Hepatocyte (in vitro differentiated cells): ENCODE results near the gene CKLF. TPM values are rescaled to one million over a fixed set of nuclear protein-coding genes. Genes with fewer than 3 reads are reported as not detected.

Experiments
- DNase-seq: peaks from one replicate; pipeline ENCODE4 v3.0.0-alpha.2; 2016; ENCODE audit warnings: low spot score
- H2AFZ ChIP-seq: fragments of 200-600 bp; sonication (generic); 2 replicates; pipeline ENCODE4 v1.6.0; 2016; ENCODE audit warnings: antibody characterized with exemption, mild to moderate bottlenecking
- H3K27ac ChIP-seq: fragments of 200-600 bp; sonication (generic); 2 replicates; pipeline ENCODE4 v1.5.1; 2016; ENCODE audit warnings: mild to moderate bottlenecking
- H3K27me3 ChIP-seq: fragments of 200-600 bp; sonication (generic); 2 replicates; pipeline ENCODE4 v1.6.1; 2016
- H3K36me3 ChIP-seq: fragments of 200-600 bp; sonication (generic); replicated peaks from 2 replicates; pipeline ENCODE4 v1.5.1; 2016; ENCODE audit warnings: low read depth; ENCODE audit not compliant: insufficient read depth
- H3K4me1 ChIP-seq: fragments of 200-600 bp; sonication (generic); 2 replicates; pipeline ENCODE4 v1.5.1; 2016; ENCODE audit warnings: mild to moderate bottlenecking, moderate library complexity; ENCODE audit not compliant: insufficient read depth
- H3K4me2 ChIP-seq: fragments of 200-600 bp; sonication (generic); 2 replicates; pipeline ENCODE4 v1.6.0; 2016
- H3K4me3 ChIP-seq: fragments of 200-600 bp; sonication (generic); 2 replicates; pipeline ENCODE4 v1.5.1; 2016; ENCODE audit warnings: mild to moderate bottlenecking
- H3K79me2 ChIP-seq: fragments of 200-600 bp; sonication (generic); 2 replicates; pipeline ENCODE4 v1.6.0; 2017; ENCODE audit warnings: mild to moderate bottlenecking
- H3K9me2 ChIP-seq: fragments of 200-600 bp; sonication (generic); replicated peaks from 2 replicates; pipeline ENCODE4 v1.6.0; 2017; ENCODE audit warnings: mild to moderate bottlenecking; ENCODE audit not compliant: insufficient read depth
- H3K9me3 ChIP-seq: fragments of 200-600 bp; sonication (generic); 2 replicates; pipeline ENCODE4 v1.5.1; 2016; ENCODE audit warnings: low read depth, mild to moderate bottlenecking
- H4K20me1 ChIP-seq: fragments of 200-600 bp; sonication (generic); 2 replicates; pipeline ENCODE4 v1.6.0; 2016; ENCODE audit warnings: mild to moderate bottlenecking; ENCODE audit not compliant: insufficient read depth, poor library complexity, severe bottlenecking
- CTCF ChIP-seq: fragments of 200-600 bp; sonication (generic); IDR thresholded peaks from 2 replicates; pipeline ENCODE4 v1.5.1; 2016; ENCODE audit warnings: antibody characterized with exemption, mild to moderate bottlenecking; ENCODE audit not compliant: poor library complexity
- EZH2 ChIP-seq: fragments of 200-600 bp; sonication (generic); IDR thresholded peaks from 2 replicates; pipeline ENCODE4 v1.6.1; 2016; ENCODE audit warnings: antibody characterized with exemption, mild to moderate bottlenecking, borderline replicate concordance
- EZH2phosphoT487 ChIP-seq: fragments of 200-600 bp; sonication (generic); IDR thresholded peaks from one replicate; pipeline ENCODE4 v1.6.1; 2018; ENCODE audit warnings: antibody characterized with exemption, mild to moderate bottlenecking, low read depth, moderate library complexity; ENCODE audit not compliant: unreplicated experiment, severe bottlenecking
- WGBS: methylation state at CpG from one replicate; pipeline ENCODE4 v1.1.6; 2016; ENCODE audit warnings: low lambda C conversion rate; ENCODE audit errors: missing lambda C conversion rate; 5-methylcytosine and 5-hydroxymethylcytosine counted together
- polyA plus RNA-seq: library from polyadenylated mRNA; unstranded; fragments of >200 nt; fragmentation: Nextera tagmentation; extraction: Ambion mirVana; gene quantifications from 2 replicates; pipeline ENCODE4 v1.2.1, GENCODE V29; 2016
- total RNA-seq: library from RNA; depleted of rRNA; stranded (reverse); fragments of >200 nt; gene quantifications from 2 replicates; pipeline ENCODE4 v1.2.3, GENCODE V29; 2014

Gene CKLF
- total and polyA plus RNA-seq, 2 experiments from 2014 or later, result 39.9 to 53.5 TPM

DNA sequence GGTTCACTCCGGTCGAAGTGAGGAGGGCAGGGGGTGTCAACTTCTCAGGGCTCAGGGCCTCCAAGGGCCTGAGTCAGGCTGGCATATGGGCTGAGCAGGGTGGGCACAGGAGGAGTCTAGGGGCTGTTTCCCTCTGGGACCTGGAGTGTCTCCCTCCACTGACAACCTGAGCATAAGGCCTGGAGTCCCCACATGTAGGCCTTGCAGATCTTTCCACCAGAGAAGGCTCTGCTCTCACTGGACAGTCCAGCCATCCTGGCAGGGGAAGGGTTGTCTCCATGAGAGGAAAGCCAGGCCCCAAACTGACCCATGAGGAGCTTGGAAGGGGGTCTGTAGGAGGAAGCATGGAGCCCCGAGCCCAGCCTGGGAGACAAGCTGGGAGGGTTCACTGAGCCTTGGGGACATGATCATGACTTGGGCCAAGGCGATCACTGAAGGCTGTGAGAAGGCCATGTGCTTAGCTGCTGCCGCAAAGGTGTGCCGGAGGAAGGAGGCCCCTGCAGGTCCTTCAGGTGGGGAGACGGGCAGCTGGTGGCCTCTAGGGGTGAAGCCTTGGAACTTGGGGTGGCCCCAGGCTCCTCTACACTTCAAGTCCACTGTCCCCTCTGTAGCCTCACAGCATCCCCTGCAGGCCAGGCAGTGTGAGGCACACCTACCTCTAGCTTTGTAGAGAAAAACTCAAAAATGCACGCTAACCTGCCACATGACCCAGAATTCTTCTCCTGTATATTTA lies 36.8 kb downstream of the CKLF start:
- Histone ChIP-seq H3K79me2 (no peaks in the 10 kb centered on the region), H3K27me3 (no peaks in the 10 kb centered on the region), H2AFZ (no peak overlapping the region), H3K9me3 (no peaks in the 10 kb centered on the region), H3K4me1 (no peaks in the 10 kb centered on the region), H3K36me3 (no peaks in the 10 kb centered on the region), H3K4me3 (no peak overlapping the region), H3K4me2 (no peak overlapping the region), H3K9me2 (no peaks in the 10 kb centered on the region), H3K27ac (no peak overlapping the region), H4K20me1 (no peaks in the 10 kb centered on the region)
- DNase-seq, result no peak
- WGBS, result 94% methylated on average over 8 of the region's 8 CpGs
- peak; percentile 27 for TF ChIP-seq CTCF
- no peak for TF ChIP-seq EZH2
- no peak for TF ChIP-seq EZH2phosphoT487

DNA sequence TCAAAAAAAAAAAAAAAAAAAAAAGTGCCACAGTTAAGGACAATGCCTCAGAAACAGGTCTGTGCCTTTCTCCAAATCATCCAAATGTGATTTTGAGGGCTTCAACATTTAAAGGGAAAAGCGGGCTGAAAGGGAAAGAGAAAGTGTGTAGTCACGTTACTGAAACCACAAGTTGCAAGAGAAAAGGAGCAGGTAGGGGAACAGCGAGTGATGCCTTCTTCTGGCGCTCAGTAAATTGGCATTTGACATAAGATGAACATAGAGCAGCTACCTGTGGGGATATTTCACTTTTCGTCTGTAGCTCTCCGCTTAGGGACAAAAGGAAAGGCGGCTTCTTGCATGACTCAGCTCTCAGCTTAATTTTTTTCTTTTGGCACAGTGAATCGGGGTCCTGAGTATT lies 37.9 kb downstream of the CKLF start:
- Histone ChIP-seq H2AFZ (no peak overlapping the region), H4K20me1 (no peaks in the 10 kb centered on the region), H3K79me2 (no peaks in the 10 kb centered on the region), H3K27me3 (no peaks in the 10 kb centered on the region), H3K9me2 (no peaks in the 10 kb centered on the region), H3K27ac (no peak overlapping the region), H3K9me3 (no peaks in the 10 kb centered on the region), H3K4me1 (no peaks in the 10 kb centered on the region), H3K4me3 (no peak overlapping the region), H3K4me2 (no peak overlapping the region), H3K36me3 (no peaks in the 10 kb centered on the region)
- DNase-seq, result no peak
- 95% methylated on average over 8 of the region's 8 CpGs for WGBS
- TF ChIP-seq EZH2 (no peak), CTCF (no peak), EZH2phosphoT487 (no peak)

DNA sequence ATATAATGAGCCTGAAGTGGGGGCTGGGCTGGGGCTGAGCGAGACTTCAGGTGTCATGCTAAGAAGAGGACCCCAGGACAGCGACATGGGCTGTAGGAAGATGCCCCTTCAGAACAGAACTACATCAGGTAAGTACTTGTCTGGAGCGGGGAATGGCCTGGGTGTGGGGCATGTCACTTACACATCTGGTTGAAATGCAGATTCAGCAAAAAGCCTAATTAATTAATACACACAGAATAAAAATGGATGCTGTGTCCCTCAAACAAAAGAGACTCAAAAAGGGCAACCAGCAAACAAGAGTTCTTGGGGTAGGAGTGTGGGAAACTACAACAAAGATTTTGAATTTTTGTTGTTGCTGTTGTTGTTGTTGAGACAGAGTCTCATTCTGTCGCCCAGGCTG lies 38.6 kb downstream of the CKLF start:
- Histone ChIP-seq H3K4me1 (no peaks in the 10 kb centered on the region), H4K20me1 (no peaks in the 10 kb centered on the region), H3K4me2 (no peak overlapping the region), H3K27me3 (no peaks in the 10 kb centered on the region), H2AFZ (no peak overlapping the region), H3K9me3 (no peaks in the 10 kb centered on the region), H3K4me3 (no peak overlapping the region), H3K9me2 (no peaks in the 10 kb centered on the region), H3K79me2 (no peaks in the 10 kb centered on the region), H3K27ac (no peak overlapping the region), H3K36me3 (no peaks in the 10 kb centered on the region)
- no peak for DNase-seq
- TF ChIP-seq EZH2phosphoT487 (no peak), CTCF (no peak), EZH2 (no peak)
- WGBS, result 82% methylated on average over 4 of the region's 4 CpGs
